Panc1 (cell line): ENCODE data around the gene HHAT. TPM values are rescaled to one million over a fixed set of nuclear protein-coding genes. Genes with fewer than 3 reads are reported as not detected.
"Not testable (repeated sequence)": the region's sequence is repeated elsewhere in the genome, so short reads cannot be mapped to it uniquely, and the experiment has no call there.

ENCODE experiments used
- ATAC-seq: fragments of 200-7000 bp; cut with Tn5 transposase; 2 replicates; pipeline ENCODE4 v1.9.1; 2020; ENCODE audit warnings: mild to moderate bottlenecking, moderate library complexity
- BruUV-seq: library from RNA; stranded (reverse); fragments of 400-500 nt; replicated peaks from 2 replicates; lab custom pipeline; 2021; lab: Mats Ljungman, UMichigan
- CTCF ChIA-PET: fragments of 300-600 bp; sonication (Branson Sonifier 250); formaldehyde crosslinking; loops from one replicate; lab custom pipeline; 2022; ENCODE audit warnings: antibody characterized with exemption; lab: Charles Lee
- POLR2A ChIA-PET: fragments of 300-600 bp; sonication (Branson Sonifier 250); formaldehyde crosslinking; loops from one replicate; lab custom pipeline; 2022; ENCODE audit warnings: antibody characterized with exemption; lab: Charles Lee
- DNase-seq: peaks from one replicate; pipeline ENCODE4 v3.0.0-alpha.2; 2010; ENCODE audit warnings: low read depth, low spot score
- H3K27ac ChIP-seq: 2 replicates; pipeline ENCODE4 v1.5.1; 2011; ENCODE audit warnings: mild to moderate bottlenecking, low read length, inconsistent platforms
- H3K27me3 ChIP-seq: fragments of 200-500 bp; sonication (Bioruptor generic); 2 replicates; pipeline ENCODE4 v1.6.0; 2014; ENCODE audit warnings: low read length, inconsistent platforms; ENCODE audit not compliant: control insufficient read depth, insufficient read depth
- H3K36me3 ChIP-seq: fragments of 200-500 bp; sonication (Bioruptor generic); 2 replicates; pipeline ENCODE4 v1.5.1; 2014; ENCODE audit warnings: inconsistent platforms, mild to moderate bottlenecking, low read length, moderate library complexity; ENCODE audit not compliant: control insufficient read depth, insufficient read depth
- H3K4me1 ChIP-seq: 2 replicates; pipeline ENCODE4 v1.5.1; 2011; ENCODE audit warnings: inconsistent platforms, mild to moderate bottlenecking, low read length, moderate library complexity; ENCODE audit not compliant: control insufficient read depth, insufficient read depth
- H3K4me3 ChIP-seq, 2 experiments: 2 replicates each; pipeline ENCODE4 v1.5.1; 2011 to 2012; ENCODE audit warnings: low read depth in 2 of 2, low read length in 2 of 2, mild to moderate bottlenecking in 2 of 2, inconsistent platforms in 1 of 2, moderate library complexity in 1 of 2
- H3K9me3 ChIP-seq: fragments of 200-500 bp; sonication (Bioruptor generic); 2 replicates; pipeline ENCODE4 v1.5.1; 2014; ENCODE audit warnings: low read depth, mild to moderate bottlenecking, inconsistent platforms, low read length, moderate library complexity; ENCODE audit not compliant: control insufficient read depth, insufficient read depth
- CTCF ChIP-seq: fragments of 450-650 bp; IDR thresholded peaks from 2 replicates; pipeline ENCODE4 v1.5.1; 2017; ENCODE audit warnings: mild to moderate bottlenecking
- POLR2AphosphoS5 ChIP-seq: IDR thresholded peaks from 2 replicates; pipeline ENCODE4 v1.6.1; 2012; ENCODE audit warnings: mild to moderate bottlenecking, low read depth, low read length, moderate library complexity
- REST ChIP-seq, 2 experiments: IDR thresholded peaks; 2 replicates each; pipeline ENCODE4 v1.6.1; 2011 to 2012; ENCODE audit warnings: low read depth in 2 of 2, control low read depth in 1 of 2, low read length in 1 of 2, mild to moderate bottlenecking in 1 of 2, moderate library complexity in 1 of 2; ENCODE audit not compliant: insufficient read depth in 1 of 2
- SIN3A ChIP-seq: IDR thresholded peaks from 2 replicates; pipeline ENCODE4 v1.6.1; 2012; ENCODE audit warnings: low read depth, mild to moderate bottlenecking, low read length, moderate library complexity, borderline replicate concordance; ENCODE audit not compliant: insufficient read depth
- TCF7L2 ChIP-seq: IDR thresholded peaks from 2 replicates; pipeline ENCODE4 v1.6.1; 2011; ENCODE audit warnings: mild to moderate bottlenecking, low read depth, low read length, inconsistent platforms
- in situ Hi-C: cut with HindIII; loops from 2 replicates; pipeline ENCODE4 v1.10.0; 2016; ENCODE audit warnings: low sequenced_read_pairs, low pct_unique_long_range_greater_than_20kb
- intact Hi-C: fragments of 100-400 bp; cut with micrococcal nuclease; formaldehyde crosslinking; loops from one replicate; pipeline ENCODE4 v1.10.0; 2022; ENCODE audit not compliant: unreplicated experiment
- total RNA-seq: library from RNA; stranded (reverse); gene quantifications from one replicate; pipeline ENCODE4 v1.2.1, GENCODE V29; 2021; ENCODE audit not compliant: unreplicated experiment

The HHAT gene
- total RNA-seq, 1 experiment from 2014 or later: 2.3 TPM

- ATAC-seq (no peak), DNase-seq (no peak)
- Histone ChIP-seq H3K27me3 (no peaks in the 10 kb centered on the region), H3K9me3 (no peaks in the 10 kb centered on the region), H3K4me1 (no peaks in the 10 kb centered on the region), H3K4me3 (no peak overlapping the region), H3K36me3 (no peaks in the 10 kb centered on the region), H3K27ac (no peak overlapping the region)
- CTCF ChIA-PET: no interaction called here
- TF ChIP-seq TCF7L2 (no peak), POLR2AphosphoS5 (no peak), REST (IDR thresholded peaks at IDR 0.05; ENCODE audit: insufficient read depth in 1 of 2, low read depth in 2 of 2, low read length in 1 of 2) (no peak), CTCF (no peak), SIN3A (no peak)
- POLR2A ChIA-PET: no interaction called here
- in situ Hi-C loops (no loop called here), intact Hi-C loops (no loop called here)
- BruUV-seq: no TSS peak
Observed at GRCh38 chr1:210657806-210658205, 329.1 kb downstream of the HHAT start.

DNA sequence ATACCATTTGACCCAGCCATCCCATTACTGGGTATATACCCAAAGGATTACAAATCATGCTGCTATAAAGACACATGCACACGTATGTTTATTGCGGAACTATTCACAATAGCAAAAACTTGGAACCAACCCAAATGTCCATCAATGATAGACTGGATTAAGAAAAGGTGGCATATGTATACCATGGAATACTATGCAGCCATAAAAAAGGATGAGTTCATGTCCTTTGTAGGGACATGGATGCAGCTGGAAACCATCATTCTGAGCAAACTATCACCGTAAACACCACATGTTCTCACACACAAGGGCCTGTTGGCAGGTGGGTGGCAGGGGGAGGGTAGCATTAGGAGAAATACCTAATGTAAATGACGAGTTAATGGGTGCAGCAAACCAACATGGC lies 332.8 kb downstream of the HHAT start:
- in situ Hi-C loops: not testable (repeated sequence)

GRCh38 chr1:210662291-210663050 lies 333.8 kb downstream of the HHAT start:
- no TSS peak for BruUV-seq
- Histone ChIP-seq H3K36me3 (no peaks in the 10 kb centered on the region), H3K4me3 (no peak overlapping the region), H3K27me3 (no peaks in the 10 kb centered on the region), H3K4me1 (no peaks in the 10 kb centered on the region), H3K9me3 (no peaks in the 10 kb centered on the region), H3K27ac (no peak overlapping the region)
- in situ Hi-C loops: no loop called here
- POLR2A ChIA-PET: no interaction called here
- TF ChIP-seq POLR2AphosphoS5: no peak
- TF ChIP-seq REST (IDR thresholded peaks at IDR 0.05; ENCODE audit: insufficient read depth in 1 of 2, low read depth in 2 of 2, low read length in 1 of 2): no peak
- no peak for TF ChIP-seq SIN3A
- TF ChIP-seq CTCF: no peak
- no peak for TF ChIP-seq TCF7L2
- CTCF ChIA-PET: no interaction called here
- intact Hi-C loops: no loop called here
- ATAC-seq (no peak), DNase-seq (no peak)

More for the DNA sequence above, 332.8 kb downstream of the HHAT start:
- CTCF ChIA-PET, H3K36me3 ChIP-seq, H3K27ac ChIP-seq, DNase-seq, H3K4me1 ChIP-seq, POLR2A ChIA-PET, BruUV-seq, ATAC-seq, H3K4me3 ChIP-seq, intact Hi-C loops, H3K9me3 ChIP-seq, H3K27me3 ChIP-seq: not testable (repeated sequence)
